Mesothelial cell of epicardium (in vitro differentiated cells): ENCODE data around the gene PHF24. TPM values are rescaled to one million over a fixed set of nuclear protein-coding genes. Genes with fewer than 3 reads are reported as not detected.

ENCODE experiments used
- DNase-seq, 2 experiments: peaks; one replicate each; pipeline ENCODE4 v3.0.0; 2021; ENCODE audit warnings: low spot score in 2 of 2; ENCODE audit not compliant: unreplicated experiment in 2 of 2
- H3K27ac Mint-ChIP-seq: 2 replicates; pipeline ENCODE4 v1.8.0; 2021; ENCODE audit warnings: mixed read lengths
- H3K27me3 Mint-ChIP-seq: 2 replicates; pipeline ENCODE4 v1.8.0; 2021; ENCODE audit warnings: low read depth, mixed read lengths
- H3K36me3 Mint-ChIP-seq: 2 replicates; pipeline ENCODE4 v1.8.0; 2021; ENCODE audit warnings: mixed read lengths
- H3K4me1 Mint-ChIP-seq: 2 replicates; pipeline ENCODE4 v1.8.0; 2021; ENCODE audit warnings: mixed read lengths
- H3K4me3 Mint-ChIP-seq: 2 replicates; pipeline ENCODE4 v1.8.0; 2021; ENCODE audit warnings: mild to moderate bottlenecking, moderate library complexity, mixed read lengths
- H3K9me3 Mint-ChIP-seq: 2 replicates; pipeline ENCODE4 v1.8.0; 2021; ENCODE audit warnings: mixed read lengths
- total RNA-seq: library from RNA; stranded (reverse); gene quantifications from 3 replicates; pipeline ENCODE4 v1.2.1, GENCODE V29; 2021
- TF ChIP-seq, protein P1 (sequence below): fragments of 200-600 bp; sonication (generic); IDR thresholded peaks from one replicate; pipeline ENCODE4 v1.5.0; 2021; ENCODE audit warnings: antibody characterized with exemption; ENCODE audit not compliant: unreplicated experiment

PHF24 gene
- total RNA-seq, 1 donor from 2014 or later, result 0.83 TPM

DNA sequence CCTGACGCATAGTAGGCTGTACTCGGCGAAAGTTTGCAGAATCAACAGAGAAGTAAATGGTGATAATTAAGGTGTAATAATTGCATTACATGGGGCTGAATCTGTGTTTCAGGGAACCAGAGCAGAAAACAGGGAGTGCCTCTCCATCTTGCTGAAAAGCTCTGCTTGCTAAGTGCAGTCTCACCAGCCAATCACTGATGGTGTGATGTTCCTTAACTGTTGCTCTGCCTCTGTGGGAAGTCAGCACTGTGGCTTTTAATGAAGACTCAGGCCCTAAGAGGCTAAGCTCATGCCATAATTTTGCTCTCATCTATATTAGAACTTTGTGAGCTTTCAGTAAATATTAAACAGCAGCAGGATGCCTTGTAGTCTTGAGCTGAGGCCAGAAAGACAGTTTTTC is 4.5 kb downstream of the PHF24 start:
- Mint-ChIP-seq H3K4me1 (no peaks in the 10 kb centered on the region), H3K4me3 (no peak overlapping the region), H3K27ac (no peak overlapping the region), H3K36me3 (no peaks in the 10 kb centered on the region), H3K9me3 (no peaks in the 10 kb centered on the region), H3K27me3 (peaks cover 90% of the 10 kb centered on the region)
- TF ChIP-seq, protein P1, sequence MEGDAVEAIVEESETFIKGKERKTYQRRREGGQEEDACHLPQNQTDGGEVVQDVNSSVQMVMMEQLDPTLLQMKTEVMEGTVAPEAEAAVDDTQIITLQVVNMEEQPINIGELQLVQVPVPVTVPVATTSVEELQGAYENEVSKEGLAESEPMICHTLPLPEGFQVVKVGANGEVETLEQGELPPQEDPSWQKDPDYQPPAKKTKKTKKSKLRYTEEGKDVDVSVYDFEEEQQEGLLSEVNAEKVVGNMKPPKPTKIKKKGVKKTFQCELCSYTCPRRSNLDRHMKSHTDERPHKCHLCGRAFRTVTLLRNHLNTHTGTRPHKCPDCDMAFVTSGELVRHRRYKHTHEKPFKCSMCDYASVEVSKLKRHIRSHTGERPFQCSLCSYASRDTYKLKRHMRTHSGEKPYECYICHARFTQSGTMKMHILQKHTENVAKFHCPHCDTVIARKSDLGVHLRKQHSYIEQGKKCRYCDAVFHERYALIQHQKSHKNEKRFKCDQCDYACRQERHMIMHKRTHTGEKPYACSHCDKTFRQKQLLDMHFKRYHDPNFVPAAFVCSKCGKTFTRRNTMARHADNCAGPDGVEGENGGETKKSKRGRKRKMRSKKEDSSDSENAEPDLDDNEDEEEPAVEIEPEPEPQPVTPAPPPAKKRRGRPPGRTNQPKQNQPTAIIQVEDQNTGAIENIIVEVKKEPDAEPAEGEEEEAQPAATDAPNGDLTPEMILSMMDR, result no peak
- no peak for DNase-seq

DNA sequence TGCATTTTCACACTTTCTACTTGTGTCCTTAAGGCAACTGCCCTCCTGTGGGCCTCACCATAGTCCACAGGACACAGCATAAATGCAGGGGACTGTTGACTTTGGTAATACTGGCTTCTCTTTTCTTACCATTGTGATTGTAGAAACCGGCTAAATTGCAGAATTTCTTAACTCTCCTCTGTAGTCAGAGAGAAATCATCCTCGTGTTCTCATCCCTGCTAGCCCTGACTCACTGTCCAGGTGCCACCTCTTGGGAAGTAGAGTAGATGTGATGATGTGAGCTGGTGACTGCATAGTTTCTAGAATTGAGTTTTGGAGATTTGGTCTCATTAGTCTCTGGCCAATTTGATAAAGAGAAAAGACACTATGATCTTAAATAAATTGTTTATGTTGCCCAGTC is 5.5 kb downstream of the PHF24 start:
- TF ChIP-seq, protein P1, result no peak
- Mint-ChIP-seq H3K9me3 (no peaks in the 10 kb centered on the region), H3K27me3 (peaks cover 95% of the 10 kb centered on the region), H3K36me3 (no peaks in the 10 kb centered on the region), H3K27ac (no peak overlapping the region), H3K4me1 (no peaks in the 10 kb centered on the region), H3K4me3 (no peak overlapping the region)
- DNase-seq, result no peak

DNA sequence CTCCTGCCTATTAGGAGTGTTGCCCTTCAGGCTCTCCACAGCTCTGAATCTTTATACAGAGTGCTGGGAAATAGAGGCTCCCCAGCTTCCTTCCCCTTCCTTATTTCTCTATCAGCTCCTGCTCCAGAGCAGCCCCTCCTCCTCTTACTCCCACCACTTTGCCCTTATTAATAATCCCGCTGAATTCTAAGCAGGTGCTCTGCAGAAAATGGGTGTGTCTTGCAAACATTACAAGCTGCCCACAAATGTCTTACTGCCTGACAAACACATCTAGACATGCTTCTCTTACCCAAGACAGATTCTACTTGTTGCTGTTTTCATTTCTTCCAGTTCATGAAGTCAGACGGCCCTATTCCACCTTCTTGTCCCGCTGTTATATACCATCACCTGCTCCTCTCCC is 6.4 kb downstream of the PHF24 start:
- no peak overlapping the region for H3K4me3 Mint-ChIP-seq
- H3K4me1 Mint-ChIP-seq, result no peaks in the 10 kb centered on the region
- no peaks in the 10 kb centered on the region for H3K9me3 Mint-ChIP-seq
- H3K27me3 Mint-ChIP-seq, result peaks cover 91% of the 10 kb centered on the region
- DNase-seq, result no peak
- TF ChIP-seq, protein P1, result no peak
- no peaks in the 10 kb centered on the region for H3K36me3 Mint-ChIP-seq
- H3K27ac Mint-ChIP-seq, result no peak overlapping the region

DNA sequence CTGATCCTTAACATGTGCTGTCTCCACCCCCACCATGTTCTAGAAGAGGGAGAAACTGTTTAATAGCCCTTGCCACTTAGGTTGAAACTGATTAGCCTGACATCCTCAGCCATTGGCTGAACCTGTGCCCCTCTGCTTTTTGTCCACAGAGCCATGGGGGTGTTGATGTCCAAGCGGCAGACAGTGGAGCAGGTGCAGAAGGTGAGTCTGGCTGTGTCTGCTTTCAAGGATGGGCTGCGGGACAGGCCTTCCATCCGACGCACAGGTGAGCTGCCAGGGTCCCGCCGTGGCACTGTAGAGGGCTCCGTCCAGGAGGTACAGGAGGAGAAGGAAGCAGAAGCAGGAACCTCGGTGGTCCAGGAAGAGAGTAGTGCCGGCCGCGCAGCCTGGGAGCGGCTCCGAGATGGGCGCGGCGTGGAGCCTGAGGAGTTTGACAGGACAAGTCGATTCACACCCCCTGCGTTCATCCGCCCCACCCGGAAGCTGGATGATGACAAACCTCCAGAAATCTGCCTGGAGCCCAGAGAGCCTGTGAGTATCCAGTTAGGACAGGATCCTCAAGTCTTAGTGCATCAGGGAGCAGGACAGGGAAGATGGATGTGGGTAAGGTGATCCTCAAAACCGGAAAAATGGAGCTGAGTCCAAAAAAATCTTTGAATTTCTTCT is 13.2 kb downstream of the PHF24 start:
- no peaks in the 10 kb centered on the region for H3K9me3 Mint-ChIP-seq
- TF ChIP-seq, protein P1, result no peak
- H3K4me3 Mint-ChIP-seq, result no peak overlapping the region
- no peak for DNase-seq
- H3K27me3 Mint-ChIP-seq, result peaks cover 76% of the 10 kb centered on the region
- no peak overlapping the region for H3K27ac Mint-ChIP-seq
- no peaks in the 10 kb centered on the region for H3K36me3 Mint-ChIP-seq
- no peaks in the 10 kb centered on the region for H3K4me1 Mint-ChIP-seq

DNA sequence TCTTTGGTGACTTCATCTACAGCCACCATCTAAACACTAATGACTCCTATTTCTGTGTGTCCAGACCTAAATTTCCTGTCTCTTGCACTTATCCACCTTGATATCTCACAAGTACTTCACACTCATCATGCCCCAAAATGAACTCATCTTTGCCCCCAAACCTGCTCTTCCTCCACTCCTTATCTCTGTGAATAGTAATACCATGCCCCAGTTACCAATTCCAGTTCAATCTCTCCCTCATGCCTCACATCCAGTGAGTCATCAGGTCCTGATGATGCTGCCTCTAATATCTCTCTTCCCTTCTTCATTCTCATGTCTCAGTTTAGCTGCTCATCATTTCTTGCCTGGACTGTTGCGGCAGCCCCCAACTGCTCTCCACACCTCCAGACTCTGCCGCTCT is 16.6 kb downstream of the PHF24 start:
- no peaks in the 10 kb centered on the region for H3K9me3 Mint-ChIP-seq
- DNase-seq, result no peak
- TF ChIP-seq, protein P1, result no peak
- no peaks in the 10 kb centered on the region for H3K36me3 Mint-ChIP-seq
- no peak overlapping the region for H3K4me3 Mint-ChIP-seq
- H3K27ac Mint-ChIP-seq, result no peak overlapping the region
- peaks cover 82% of the 10 kb centered on the region for H3K27me3 Mint-ChIP-seq
- no peaks in the 10 kb centered on the region for H3K4me1 Mint-ChIP-seq

DNA sequence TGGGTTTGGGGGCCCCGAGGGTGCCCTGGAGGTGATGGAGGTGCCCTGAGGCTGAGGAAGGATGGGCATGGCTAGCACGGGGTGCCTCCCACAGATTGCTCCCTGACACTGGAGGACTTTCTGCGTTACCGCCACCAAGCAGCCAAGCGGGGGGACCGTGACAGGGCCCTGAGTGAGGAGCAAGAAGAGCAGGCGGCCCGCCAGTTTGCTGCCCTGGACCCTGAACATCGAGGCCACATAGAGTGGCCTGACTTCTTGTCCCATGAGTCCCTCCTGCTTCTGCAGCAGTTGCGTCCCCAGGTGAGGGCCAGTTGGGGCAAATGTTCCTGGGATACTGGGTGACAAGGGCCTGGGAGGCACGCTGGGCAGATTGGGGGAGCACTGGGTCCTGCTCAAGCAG is 18.4 kb downstream of the PHF24 start:
- H3K27me3 Mint-ChIP-seq, result peaks cover 77% of the 10 kb centered on the region
- DNase-seq, result no peak
- H3K4me3 Mint-ChIP-seq, result no peak overlapping the region
- TF ChIP-seq, protein P1, result no peak
- H3K27ac Mint-ChIP-seq, result no peak overlapping the region
- H3K4me1 Mint-ChIP-seq, result no peaks in the 10 kb centered on the region
- no peaks in the 10 kb centered on the region for H3K9me3 Mint-ChIP-seq
- H3K36me3 Mint-ChIP-seq, result no peaks in the 10 kb centered on the region
